PC-3 (cell line): ENCODE measurements around the gene PIGZ. TPM values are rescaled to one million over a fixed set of nuclear protein-coding genes. Genes with fewer than 3 reads are reported as not detected.

Experiments
- ATAC-seq: fragments of 200-7000 bp; cut with Tn5 transposase; 2 replicates; pipeline ENCODE4 v1.9.1; 2020; ENCODE audit warnings: mild to moderate bottlenecking, moderate library complexity
- Bru-seq: library from RNA; stranded (reverse); fragments of 400-500 nt; gene quantifications from one replicate; lab custom pipeline; 2021; lab: Mats Ljungman, UMichigan
- BruChase-seq, 2 experiments: library from RNA; stranded (reverse); fragments of 400-500 nt; gene quantifications; one replicate each; lab custom pipeline; 2021; lab: Mats Ljungman, UMichigan
- BruUV-seq: library from RNA; stranded (reverse); fragments of 400-500 nt; replicated peaks from 2 replicates; lab custom pipeline; 2021; lab: Mats Ljungman, UMichigan
- CTCF ChIA-PET: fragments of 300-600 bp; sonication (Branson Sonifier 250); formaldehyde crosslinking; loops from one replicate; lab custom pipeline; 2022; ENCODE audit warnings: antibody characterized with exemption; lab: Charles Lee
- POLR2A ChIA-PET: fragments of 300-600 bp; sonication (Branson Sonifier 250); formaldehyde crosslinking; loops from one replicate; lab custom pipeline; 2022; ENCODE audit warnings: antibody characterized with exemption; ENCODE audit not compliant: unreplicated experiment; lab: Charles Lee
- DNase-seq: peaks from one replicate; pipeline ENCODE4 v3.0.0-alpha.2; 2015
- H2AFZ ChIP-seq: fragments of 300-600 bp; sonication (generic); 2 replicates; pipeline ENCODE4 v1.6.0; 2016; ENCODE audit warnings: antibody characterized with exemption, low read length
- H3F3A ChIP-seq: fragments of 300-600 bp; sonication (generic); one replicate; pipeline ENCODE4 v1.6.0; 2017; ENCODE audit warnings: antibody characterized with exemption, low read length, control low read depth, mild to moderate bottlenecking; ENCODE audit not compliant: unreplicated experiment
- H3K27ac ChIP-seq: fragments of 300-600 bp; sonication (generic); 2 replicates; pipeline ENCODE4 v1.5.1; 2016; ENCODE audit warnings: mild to moderate bottlenecking, low read length
- H3K27me3 ChIP-seq: fragments of 300-600 bp; sonication (generic); 2 replicates; pipeline ENCODE4 v1.6.1; 2016; ENCODE audit warnings: low read length, mixed read lengths
- H3K36me3 ChIP-seq: fragments of 300-600 bp; sonication (generic); 2 replicates; pipeline ENCODE4 v1.6.1; 2016; ENCODE audit warnings: low read depth, mixed run types, low read length, mixed read lengths
- H3K4me1 ChIP-seq: fragments of 300-600 bp; sonication (generic); 2 replicates; pipeline ENCODE4 v1.5.1; 2016; ENCODE audit warnings: low read length; ENCODE audit not compliant: insufficient read depth
- H3K4me2 ChIP-seq: fragments of 300-600 bp; sonication (generic); 2 replicates; pipeline ENCODE4 v1.6.0; 2016; ENCODE audit warnings: low read length
- H3K4me3 ChIP-seq: fragments of 300-600 bp; sonication (generic); 2 replicates; pipeline ENCODE4 v1.5.1; 2016; ENCODE audit warnings: mild to moderate bottlenecking, low read length, mixed read lengths
- H3K79me2 ChIP-seq: fragments of 300-600 bp; sonication (generic); 2 replicates; pipeline ENCODE4 v1.6.1; 2017; ENCODE audit warnings: low read length, mixed read lengths
- H3K9ac ChIP-seq: fragments of 300-600 bp; sonication (generic); 2 replicates; pipeline ENCODE4 v1.6.0; 2016; ENCODE audit warnings: mild to moderate bottlenecking, low read length
- H3K9me2 ChIP-seq: fragments of 300-600 bp; sonication (generic); replicated peaks from 2 replicates; pipeline ENCODE4 v1.6.1; 2016; ENCODE audit warnings: mixed run types, low read length, mixed read lengths
- H3K9me3 ChIP-seq: fragments of 300-600 bp; sonication (generic); 2 replicates; pipeline ENCODE4 v1.6.1; 2016; ENCODE audit warnings: low read length, mixed read lengths
- H4K20me1 ChIP-seq: fragments of 300-600 bp; sonication (generic); 2 replicates; pipeline ENCODE4 v1.6.1; 2016; ENCODE audit warnings: low read length, mixed read lengths
- CTCF ChIP-seq: fragments of 300-600 bp; sonication (generic); conservative IDR thresholded peaks from 2 replicates; pipeline ENCODE4 v1.5.1; 2017; ENCODE audit warnings: antibody characterized with exemption, low read depth, mild to moderate bottlenecking, low read length
- EZH2 ChIP-seq: fragments of 300-600 bp; sonication (generic); IDR thresholded peaks from one replicate; pipeline ENCODE4 v1.6.1; 2017; ENCODE audit warnings: antibody characterized with exemption, mild to moderate bottlenecking, low read length; ENCODE audit not compliant: unreplicated experiment
- EZH2phosphoT487 ChIP-seq: fragments of 300-600 bp; sonication (generic); IDR thresholded peaks from 2 replicates; pipeline ENCODE4 v1.6.1; 2018; ENCODE audit warnings: mild to moderate bottlenecking, antibody characterized with exemption, low read length, borderline replicate concordance
- intact Hi-C: fragments of 100-400 bp; cut with micrococcal nuclease; formaldehyde crosslinking; loops from 2 replicates; pipeline ENCODE4 v1.9.0; 2023
- long read RNA-seq: library from polyadenylated mRNA; unstranded; transcript quantifications from one replicate; pipeline ENCODE4 v2.0.0, GENCODE V29; 2021; ENCODE audit not compliant: unreplicated experiment
- total RNA-seq: library from RNA; depleted of rRNA; stranded (reverse); fragments of >200 nt; gene quantifications from 2 replicates; pipeline ENCODE4 v1.2.3, GENCODE V29; 2014; rRNA removed

PIGZ gene, protein sequence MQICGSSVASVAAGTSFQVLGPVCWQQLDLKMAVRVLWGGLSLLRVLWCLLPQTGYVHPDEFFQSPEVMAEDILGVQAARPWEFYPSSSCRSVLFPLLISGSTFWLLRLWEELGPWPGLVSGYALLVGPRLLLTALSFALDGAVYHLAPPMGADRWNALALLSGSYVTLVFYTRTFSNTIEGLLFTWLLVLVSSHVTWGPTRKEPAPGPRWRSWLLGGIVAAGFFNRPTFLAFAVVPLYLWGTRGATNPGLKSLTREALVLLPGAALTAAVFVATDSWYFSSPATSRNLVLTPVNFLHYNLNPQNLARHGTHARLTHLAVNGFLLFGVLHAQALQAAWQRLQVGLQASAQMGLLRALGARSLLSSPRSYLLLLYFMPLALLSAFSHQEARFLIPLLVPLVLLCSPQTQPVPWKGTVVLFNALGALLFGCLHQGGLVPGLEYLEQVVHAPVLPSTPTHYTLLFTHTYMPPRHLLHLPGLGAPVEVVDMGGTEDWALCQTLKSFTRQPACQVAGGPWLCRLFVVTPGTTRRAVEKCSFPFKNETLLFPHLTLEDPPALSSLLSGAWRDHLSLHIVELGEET
- total RNA-seq (1.6 and 3.7 TPM in 2 replicates), Bru-seq, nascent RNA (percentile 53 among the genes with signal in this experiment), BruChase-seq, experiment 1, labeled RNA remaining after a 6-hour chase (percentile 45 among the genes with signal in this experiment), BruChase-seq, experiment 2, labeled RNA remaining after a 2-hour chase (percentile 54 among the genes with signal in this experiment)
- long read RNA-seq, transcript PIGZ-201 (2 exons, 868 nt) = major isoform, 5 of 24 reads
- long read RNA-seq, partial matches to known transcripts = 0 of 24 reads
- long read RNA-seq, other reads (novel, unspliced or antisense) = 15 of 24 reads

- Histone ChIP-seq H2AFZ (peak within 1 kb of the TSS; percentile 99), H3K27ac (no peak within 1 kb of the TSS), H3K4me1 (peaks cover 6% of the 10 kb centered on the region; the same call in 1 of the 2 replicates), H3K4me3 (peak within 1 kb of the TSS; percentile 93), H3K79me2 (0 out of 2 replicates have a peak, but pooled peaks cover 5% of the 10 kb centered on the region), H4K20me1 (no peaks in the 10 kb centered on the region), H3K9me3 (no peaks in the 10 kb centered on the region), H3K9ac (peak within 1 kb of the TSS; percentile 72), H3K27me3 (no peaks in the 10 kb centered on the region), H3K4me2 (peak within 1 kb of the TSS; percentile 100), H3K9me2 (no peaks in the 10 kb centered on the region), H3F3A (no peaks in the 10 kb centered on the region), H3K36me3 (no peaks in the 10 kb centered on the region)
- ATAC-seq = peak; percentile 75
- TF ChIP-seq CTCF = no peak
- no peak for TF ChIP-seq EZH2phosphoT487
- no peak for TF ChIP-seq EZH2
- intact Hi-C loops = loop anchor here (1.0 to 2.0 kb wide), 2 partner anchors 130 to 359 kb away; no protein-coding TSS in a partner anchor
- DNase-seq = peak; percentile 54
- no TSS peak for BruUV-seq
- ChIA-PET POLR2A (no interaction called here), CTCF (no interaction called here)
Observed at GRCh38 chr3:196968233-196969133, at the start of gene PIGZ. TSS of gene PIGZ (minus strand) at chr3:196968833. CDS start at chr3:196952031, 16,802 bp downstream.

GRCh38 chr3:197017003-197017402 lies 48.4 kb upstream of the PIGZ start:
- Histone ChIP-seq H3F3A (no peaks in the 10 kb centered on the region), H3K9me3 (no peaks in the 10 kb centered on the region), H3K27me3 (no peaks in the 10 kb centered on the region), H3K4me1 (no peaks in the 10 kb centered on the region), H3K9me2 (no peaks in the 10 kb centered on the region), H3K36me3 (no peaks in the 10 kb centered on the region), H3K4me2 (no peak overlapping the region), H3K9ac (no peak overlapping the region), H3K27ac (no peak overlapping the region), H4K20me1 (no peaks in the 10 kb centered on the region), H3K4me3 (no peak overlapping the region), H3K79me2 (no peaks in the 10 kb centered on the region), H2AFZ (no peak overlapping the region)
- TF ChIP-seq EZH2 (no peak), CTCF (no peak), EZH2phosphoT487 (no peak)
- ChIA-PET POLR2A (no interaction called here), CTCF (no interaction called here)
- no TSS peak for BruUV-seq
- intact Hi-C loops = no loop called here
- DNase-seq = no peak
- no peak for ATAC-seq
